HG02642 (cell line): ENCODE measurements around the gene LSP1.
"Not testable (repeated sequence)": the region's sequence is repeated elsewhere in the genome, so short reads cannot be mapped to it uniquely, and the experiment has no call there.

Experiments used
- ATAC-seq: cut with Tn5 transposase; IDR thresholded peaks from one replicate; pipeline ENCODE4 v1.9.1; 2021; ENCODE audit warnings: mild to moderate bottlenecking; ENCODE audit not compliant: unreplicated experiment, poor library complexity

The LSP1 gene

DNA sequence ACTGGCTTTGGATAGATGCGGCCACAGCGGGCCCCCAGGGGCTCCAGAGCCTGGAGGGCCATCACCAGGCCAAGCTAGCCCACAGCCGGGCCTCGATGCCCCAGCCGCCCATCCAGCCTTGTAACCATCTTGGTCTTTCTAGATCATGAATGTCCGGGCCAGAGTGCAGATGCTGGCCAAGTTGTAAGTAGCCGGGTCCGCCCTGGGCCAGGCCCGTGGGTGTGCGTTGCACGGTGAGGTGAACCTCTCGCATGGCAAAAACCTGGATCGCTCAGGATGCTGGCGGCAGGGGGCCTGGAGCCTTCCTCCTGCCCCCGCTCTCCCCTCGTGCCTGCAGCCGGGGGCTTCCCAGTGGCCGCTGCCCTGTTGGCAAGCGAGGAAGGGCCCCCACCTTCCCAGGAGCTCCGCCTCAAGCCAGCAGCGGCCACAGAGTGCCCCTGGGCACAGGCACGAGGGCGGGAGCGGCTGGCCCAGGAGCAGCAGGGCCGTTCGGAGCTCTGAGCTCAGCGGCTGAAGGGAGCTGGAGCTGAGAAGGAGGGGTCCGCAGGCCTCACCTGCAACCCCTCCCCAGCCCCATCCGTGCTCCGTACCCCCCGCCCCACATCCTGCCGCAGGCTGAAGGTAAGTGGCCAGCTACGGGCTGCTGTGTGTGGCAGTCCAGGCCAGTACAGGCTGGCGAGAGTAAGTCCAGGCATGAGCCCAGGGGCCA lies 83.3 kb downstream of the LSP1 start:
- ATAC-seq, result no peak

DNA sequence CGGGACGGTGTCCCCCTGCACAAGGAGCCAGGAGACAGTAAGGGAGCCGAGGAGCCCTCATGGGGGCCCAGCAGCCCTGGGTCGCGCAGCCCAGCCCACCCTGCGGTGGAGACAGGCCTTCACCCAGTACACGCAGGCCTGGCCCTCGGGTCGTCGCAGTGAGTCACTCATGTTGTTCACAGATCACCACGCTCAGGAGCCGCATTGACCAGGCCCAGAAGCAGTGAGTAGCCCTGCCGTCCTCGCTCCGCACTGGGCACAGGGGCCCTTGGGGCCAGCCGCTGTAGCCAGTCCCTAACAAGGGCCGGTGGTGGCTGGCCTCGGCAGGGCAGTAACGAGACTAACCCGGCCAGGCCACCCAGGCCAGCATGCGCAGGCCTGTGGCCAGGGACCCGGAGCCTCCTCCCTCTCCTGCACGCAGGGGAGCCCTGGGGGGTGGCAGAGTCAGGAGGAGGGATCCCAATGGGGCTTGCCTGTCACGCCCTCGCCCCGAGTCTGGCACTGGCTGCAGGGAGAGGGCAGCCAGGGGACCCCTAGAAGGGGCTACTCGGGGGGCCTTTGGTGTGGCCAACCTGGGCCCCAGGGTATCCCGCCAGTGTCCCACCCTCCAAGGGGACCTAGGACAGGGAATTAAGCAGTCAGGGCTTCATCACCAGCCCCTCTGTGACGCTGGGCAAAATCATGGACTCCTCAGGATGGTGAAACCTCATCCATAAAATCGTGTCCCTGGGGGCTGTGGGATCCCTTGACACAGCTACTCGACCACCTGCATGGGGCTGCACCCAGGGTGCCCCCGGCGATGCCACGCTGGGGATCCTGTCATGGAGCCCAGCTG lies 84.1 kb downstream of the LSP1 start:
- ATAC-seq, result no peak

DNA sequence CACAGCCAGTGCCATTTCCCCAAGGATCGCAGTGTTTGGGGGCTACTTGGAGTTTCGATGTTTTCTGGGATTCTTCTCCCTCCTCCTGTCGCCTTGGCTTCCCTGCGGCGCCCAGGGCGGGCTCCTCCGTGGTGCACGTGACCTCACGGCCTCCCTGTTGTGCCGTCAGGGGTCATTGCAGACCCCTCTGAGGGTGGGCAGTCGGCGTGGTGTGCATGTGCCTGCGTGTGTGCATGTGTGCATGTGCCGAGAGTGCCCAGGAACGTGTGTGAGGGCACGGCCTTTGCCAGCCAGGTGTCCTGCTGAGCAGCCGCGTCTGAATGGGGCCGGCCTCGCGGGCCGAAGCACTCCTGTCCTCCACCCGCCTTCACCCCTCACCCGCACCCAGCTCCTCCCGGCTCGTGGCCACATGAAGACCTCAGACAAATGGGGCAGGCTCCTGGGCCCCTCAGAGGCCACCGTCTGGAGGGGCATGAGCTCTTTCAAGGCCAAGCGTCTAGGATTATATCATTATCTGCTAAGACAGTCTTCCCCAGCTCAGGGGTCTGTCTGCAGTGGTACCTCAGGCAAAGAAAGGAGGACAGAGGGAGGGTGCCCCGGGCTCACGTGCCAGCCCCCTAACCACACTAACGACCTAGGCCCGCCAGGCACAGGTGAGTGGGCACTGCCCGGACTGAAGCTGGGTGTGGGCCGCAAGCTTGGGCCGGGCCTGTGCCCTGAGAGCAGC lies 84.9 kb downstream of the LSP1 start:
- ATAC-seq, result no peak

DNA sequence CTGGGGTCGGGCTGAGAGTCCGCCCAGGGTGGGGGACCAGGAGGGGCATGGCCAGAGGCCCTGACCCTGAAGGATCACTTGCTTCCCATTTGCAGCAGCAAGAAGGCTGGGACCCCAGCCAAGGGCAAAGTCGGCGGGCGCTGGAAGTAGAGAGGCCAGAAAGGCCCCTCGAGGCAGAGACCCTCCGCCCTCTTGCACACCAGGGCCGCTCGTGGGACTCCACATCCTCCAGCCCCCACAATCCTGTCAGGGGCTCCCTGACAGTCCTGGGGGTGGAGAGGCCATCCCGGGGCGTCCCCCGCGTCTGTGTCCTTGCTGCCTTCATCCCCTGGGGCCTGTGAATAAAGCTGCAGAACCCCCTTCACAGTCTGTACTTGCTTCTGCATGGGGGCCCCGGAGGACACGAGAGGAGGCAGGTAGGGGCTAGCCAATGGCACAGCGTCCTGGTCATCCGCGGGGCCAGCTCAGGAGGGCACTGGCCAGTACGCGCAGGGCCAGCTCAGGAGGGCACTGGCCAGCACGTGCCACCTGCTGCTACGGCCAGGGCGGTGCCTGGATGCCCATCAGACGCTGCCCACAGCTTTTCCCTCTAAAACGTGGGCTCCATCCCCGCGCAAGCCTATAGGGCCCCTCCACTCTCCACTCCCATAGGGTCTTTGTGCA lies 85.6 kb downstream of the LSP1 start:
- no peak for ATAC-seq

DNA sequence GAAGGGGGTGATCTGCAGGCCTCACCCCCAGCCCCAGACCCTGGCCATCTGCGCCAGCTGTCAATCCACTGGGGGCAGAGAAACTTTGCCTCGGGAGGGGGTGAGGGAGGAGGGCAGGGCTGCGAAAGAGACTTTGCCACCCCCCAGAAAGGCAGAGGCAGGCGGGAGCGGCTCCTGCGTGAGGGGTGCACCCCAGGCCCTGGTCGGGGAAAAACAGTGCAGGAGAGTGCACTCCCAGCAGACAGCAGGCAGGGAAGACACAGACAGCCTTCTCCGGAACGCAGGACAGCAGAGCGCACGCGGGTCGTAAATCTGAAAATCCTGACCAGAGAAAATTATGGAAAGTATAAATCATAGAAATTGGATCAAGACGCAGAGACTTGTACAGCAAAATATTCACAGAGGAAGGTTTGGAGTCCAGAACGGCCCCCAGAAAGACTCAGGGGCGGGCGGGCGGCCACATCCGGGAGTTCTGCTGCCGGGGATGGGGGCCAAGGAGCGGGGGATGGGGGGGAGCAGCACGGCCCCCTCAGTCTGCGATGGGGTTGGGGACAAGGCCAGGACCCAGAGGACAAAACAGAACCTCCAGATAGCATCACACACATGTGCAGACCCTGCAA lies 86.2 kb downstream of the LSP1 start:
- ATAC-seq, result no peak

DNA sequence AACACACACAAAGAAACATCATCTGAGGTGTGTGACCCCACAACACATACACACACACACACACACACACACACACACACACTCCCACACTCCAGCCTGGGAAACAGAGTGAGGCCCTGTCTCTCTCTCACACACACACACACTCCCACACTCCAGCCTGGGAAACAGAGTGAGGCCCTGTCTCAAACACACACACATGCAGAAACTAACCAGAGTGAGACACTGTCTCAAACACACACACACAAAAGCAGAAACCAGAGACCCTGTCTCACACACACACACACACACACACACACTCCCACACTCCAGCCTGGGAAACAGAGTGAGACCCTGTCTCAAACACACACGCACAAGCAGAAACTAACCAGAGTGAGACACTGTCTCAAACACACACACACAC lies 86.9 kb downstream of the LSP1 start:
- ATAC-seq, result not testable (repeated sequence)
